GM21576 (cell line): ENCODE data around the gene ENTR1.

Source experiments
- ATAC-seq: cut with Tn5 transposase; IDR thresholded peaks from one replicate; pipeline ENCODE4 v1.9.1; 2021; ENCODE audit warnings: mild to moderate bottlenecking, moderate library complexity; ENCODE audit not compliant: unreplicated experiment

ENTR1 gene

DNA sequence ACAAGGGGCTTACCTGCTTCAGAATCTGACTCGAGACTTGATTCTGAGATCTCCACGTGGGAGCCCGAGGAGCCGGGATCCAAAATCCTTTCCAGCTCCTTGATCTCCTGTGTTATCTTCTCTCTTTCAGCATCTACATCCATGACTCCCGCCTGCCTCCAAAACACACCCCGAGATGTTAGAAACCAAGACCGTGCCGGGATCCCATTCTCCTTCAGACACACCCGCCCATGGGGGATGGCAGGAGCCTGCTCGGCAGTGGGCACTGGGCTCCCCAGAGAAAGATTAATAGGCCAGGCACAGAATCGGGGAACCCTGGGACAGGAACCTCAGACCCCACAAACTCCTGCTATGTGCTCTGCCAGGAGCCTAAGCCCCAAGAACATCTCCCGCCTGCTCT lies 12.1 kb downstream of the ENTR1 start:
- ATAC-seq, result no peak

DNA sequence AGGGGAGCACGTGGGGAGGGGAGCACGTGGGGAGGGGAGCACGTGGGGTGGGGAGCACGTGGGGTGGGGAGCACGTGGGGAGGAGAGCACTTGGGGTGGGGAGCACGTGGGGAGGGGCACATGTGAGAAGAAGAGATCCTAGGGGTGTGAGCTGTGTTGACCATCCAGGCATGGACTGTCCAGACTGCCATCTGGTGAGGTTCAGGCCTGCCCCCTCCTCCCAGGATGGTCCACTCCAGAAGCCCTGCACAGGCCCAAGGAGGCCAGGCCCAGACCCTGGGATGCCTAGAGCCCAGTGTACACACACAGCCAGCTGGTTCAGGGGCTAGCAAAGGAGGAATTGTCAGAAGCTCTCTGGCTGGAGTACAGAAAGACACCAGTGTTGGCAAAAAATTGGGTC lies 12.8 kb downstream of the ENTR1 start:
- ATAC-seq, result no peak

DNA sequence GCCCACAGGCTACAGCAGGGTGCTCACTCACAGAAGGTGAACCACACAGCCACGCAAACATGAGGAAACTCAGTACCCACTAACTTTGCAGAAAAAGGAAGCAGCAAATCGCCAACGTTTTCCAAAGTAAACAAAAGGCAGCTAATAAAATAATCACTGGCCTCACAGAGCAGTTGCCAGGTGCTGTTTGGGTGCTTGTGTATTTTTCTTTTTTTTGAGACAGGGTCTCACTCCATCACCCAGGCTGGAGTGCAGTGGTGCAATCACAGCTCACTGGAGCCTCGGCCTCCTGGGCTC lies 14.2 kb downstream of the ENTR1 start:
- no peak for ATAC-seq

DNA sequence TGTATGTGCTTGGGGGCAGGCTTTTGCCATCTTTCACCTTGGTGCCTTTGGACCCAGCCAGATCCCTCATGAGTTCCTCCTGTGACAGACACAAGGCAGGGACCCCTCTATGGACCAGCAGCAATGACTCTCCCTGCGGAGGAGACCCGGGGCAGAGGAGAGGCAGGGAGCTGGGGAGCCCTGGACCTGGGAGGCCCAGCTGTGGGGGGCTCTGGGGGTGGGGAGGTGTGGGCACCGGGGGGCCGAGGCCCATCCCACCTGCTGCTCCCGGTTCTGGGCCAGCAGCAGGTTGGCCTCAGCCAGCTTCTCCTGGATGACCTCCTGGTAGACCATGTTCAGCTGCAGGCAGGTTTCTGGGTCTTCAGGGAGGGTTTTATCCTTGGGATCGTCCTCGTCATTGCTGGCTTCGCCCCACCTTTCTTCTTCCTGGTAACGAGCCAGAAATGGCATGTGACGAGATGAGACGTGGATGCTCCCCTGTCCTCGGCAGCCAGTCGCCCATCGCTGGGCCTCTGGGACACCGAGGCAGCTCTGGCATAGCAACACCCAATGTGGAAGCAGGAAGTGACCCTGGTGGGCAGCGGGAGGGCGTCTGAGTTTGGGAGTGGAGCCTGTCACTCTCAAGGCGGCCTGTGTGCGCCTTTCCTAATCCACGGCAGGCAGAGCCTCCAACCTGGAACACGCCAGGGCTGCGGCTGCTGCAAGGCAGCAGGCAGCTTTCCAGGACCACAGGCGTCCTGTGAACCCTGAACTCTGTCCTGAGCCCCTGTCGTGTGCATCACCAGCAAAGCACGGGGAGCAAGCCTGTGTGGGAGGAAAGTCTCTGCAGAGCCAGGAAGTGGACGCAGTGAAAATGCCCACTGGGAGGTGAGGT lies 14.8 kb downstream of the ENTR1 start:
- no peak for ATAC-seq

DNA sequence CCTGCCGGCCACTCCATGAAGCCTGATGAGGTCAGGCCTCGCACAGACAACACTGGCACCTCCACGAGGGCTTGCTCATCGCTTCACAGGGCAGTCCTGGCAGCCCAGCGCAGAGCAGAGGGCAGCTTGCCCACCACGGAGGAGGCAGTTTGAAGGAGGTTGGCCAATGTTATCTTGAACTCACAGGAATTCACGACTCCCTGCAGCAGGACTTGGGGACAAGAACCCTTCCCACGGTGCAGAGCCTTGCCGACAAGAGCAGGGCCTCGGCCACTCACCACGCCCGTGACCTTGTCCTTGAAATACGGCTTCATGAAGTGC lies 15.4 kb downstream of the ENTR1 start:
- ATAC-seq, result no peak

DNA sequence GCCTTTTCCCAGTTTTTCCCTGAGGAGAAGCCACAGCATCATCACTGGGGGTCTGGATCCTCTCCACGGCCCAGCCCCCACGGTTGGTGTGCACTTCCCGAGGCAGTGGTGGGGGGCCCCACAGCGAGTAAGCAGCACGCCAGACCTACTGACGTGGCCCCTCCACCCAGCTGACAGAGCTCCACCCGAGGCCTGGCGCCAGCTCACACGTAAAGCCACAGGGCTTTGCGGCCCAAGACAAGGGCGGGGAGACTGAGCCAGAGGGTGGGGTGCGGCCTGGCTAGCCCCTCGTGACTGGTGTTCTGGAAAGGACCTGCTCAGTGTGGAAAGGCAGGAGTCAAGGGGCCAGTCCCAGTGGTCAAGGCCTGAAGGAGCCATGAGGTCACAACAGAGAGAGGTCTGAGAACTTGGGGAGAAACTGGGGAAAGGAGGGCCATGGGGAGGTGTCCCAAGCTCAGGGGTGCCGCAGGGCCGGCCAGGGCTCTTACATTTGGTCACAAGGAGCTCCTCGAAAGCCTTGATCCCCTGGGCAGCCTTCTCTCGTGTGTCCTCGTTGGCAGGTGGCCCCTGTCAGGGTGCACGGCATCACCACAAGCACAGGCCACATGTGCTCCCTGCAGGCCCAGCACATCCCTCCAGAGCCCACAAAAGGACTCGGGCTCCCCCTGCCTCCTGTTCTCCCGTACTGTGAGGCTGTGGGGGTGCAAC lies 15.9 kb downstream of the ENTR1 start:
- no peak for ATAC-seq

DNA sequence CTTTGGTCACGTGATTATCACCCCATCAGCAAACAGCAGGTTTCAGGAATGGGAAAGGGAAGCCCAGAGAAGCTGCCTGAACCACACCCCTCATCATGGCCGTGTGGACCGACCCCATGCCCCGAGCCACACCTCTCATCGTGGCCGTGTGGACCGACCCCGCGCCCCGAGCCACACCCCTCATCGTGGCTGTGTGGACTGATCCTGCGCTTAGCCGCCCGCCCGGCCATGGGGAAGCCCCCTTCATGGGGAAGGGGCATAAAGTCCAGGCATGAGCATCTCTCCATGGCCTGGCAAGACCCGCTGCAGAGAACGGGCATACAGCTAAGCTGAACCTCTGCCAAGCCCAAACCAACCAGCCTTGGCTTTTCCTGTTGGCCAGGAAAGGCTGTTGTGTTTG lies 16.9 kb downstream of the ENTR1 start:
- no peak for ATAC-seq

DNA sequence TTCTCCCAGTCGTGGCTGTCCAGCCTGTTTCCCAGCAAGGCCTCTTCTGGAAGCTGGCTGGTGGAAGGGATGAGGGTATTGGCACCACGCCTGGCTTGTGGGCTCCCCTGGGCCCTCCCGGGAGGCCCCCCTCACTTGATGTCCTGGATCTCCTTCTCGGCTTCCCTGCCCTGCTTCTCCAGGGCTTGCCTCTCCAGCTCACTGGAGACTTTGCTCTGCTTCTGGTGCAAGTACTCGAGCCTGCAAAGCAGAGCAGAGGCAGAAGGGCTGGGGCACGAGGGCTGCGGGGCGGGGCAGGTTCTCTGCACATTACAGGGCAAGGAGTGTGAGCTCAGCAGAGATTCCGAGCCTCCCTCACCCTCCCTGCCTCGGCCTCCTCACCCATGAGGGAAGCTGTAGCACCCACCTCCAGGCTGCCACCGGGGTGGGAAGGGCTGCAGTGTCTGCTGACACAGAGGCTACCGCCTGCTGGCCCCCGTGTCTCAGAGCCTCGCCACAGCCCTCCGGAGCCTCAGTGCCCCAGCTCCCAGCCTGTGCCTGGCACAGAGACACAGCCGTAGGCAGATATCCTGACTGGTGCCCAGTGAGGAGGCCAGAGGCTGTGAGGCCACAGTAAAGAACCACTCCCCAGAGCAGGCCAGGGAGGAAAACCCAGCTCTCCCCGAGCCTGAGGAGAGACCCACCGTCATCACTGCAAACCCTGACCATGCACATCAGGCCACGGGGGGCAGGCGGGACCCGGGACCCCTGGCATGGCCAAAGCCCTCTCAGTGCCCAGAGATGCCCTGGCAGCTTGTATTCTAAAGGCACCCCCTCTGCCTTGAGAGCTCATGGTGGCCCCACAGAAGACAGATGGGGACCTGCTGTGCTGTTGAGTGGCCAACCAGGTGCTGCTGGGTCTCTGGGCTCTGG lies 17.6 kb downstream of the ENTR1 start:
- no peak for ATAC-seq

DNA sequence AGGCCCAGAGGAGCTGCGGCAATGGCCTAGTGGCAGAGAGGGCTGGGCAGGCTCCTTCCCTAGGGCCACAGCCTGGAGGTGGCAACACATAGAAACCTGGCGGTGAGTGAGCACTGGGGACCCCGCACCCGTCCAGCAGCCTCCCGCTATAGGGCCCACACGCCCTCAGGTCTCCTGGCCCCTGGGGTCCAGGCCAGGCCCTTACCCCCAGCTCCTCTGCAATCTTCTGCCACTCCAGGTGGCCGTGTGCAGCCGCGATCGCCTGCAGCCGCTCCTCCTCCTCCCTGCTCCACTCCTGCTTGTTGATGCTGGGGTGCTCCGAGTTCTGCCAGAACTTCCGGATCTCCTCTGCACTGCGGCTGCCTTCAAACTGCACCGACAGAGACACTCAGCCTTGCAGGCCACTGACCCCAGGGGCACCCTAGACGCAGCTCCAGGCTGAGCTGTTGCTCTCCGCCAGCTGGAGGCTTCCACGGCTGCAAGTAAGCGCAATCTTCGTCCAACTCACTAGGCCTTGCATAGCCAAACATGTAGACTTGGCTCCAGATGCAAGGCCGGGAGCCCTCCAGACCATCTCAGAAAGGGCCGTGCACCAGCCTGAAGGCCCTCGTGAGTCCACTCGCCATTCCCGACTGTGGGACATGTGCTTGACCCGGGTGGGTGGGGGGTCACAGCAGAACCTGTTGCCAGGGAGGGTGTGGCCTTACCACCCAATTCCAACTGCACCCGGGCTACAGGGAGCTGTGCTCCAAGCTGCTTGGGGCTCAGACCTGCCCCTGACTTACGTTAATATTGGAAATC lies 18.5 kb downstream of the ENTR1 start:
- ATAC-seq, result no peak

DNA sequence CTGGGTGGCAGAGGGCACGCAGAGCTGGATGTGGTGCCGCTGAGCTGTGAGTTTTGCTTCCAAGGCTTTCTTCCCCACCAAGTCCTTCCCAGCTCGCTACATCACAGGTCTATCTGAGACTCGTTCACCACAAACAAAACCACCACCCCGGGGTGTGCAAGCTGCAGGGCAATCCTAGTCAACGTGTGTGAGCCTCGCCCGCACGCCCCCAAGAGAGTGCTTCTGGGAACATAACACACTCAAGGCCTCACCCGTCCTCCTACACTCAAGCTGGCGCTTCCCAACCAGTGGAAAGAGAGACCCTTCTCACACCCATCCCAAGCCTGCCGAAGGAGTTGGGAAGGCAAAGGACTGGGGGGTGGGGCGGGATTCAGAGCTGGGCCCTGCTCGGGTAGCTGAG lies 21.0 kb downstream of the ENTR1 start:
- no peak for ATAC-seq

DNA sequence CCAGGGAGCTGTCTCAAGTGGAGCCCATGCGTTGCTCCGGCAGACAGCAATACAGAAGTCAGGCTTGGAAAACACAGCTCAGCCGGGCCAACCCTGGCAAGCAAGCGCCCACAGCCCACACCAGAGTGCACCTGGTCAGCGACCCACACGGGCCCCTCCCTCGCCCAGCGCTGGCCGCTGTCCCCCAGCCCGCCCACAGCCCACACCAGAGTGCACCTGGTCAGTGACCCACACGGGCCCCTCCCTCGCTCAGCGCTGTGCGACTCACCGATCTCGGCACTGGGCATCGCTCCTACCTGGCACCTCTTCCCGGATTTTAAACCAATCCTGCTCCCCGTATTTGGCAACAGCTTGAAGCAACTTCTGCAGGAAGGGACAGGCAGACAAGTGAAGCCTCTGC lies 23.2 kb downstream of the ENTR1 start:
- ATAC-seq, result no peak

DNA sequence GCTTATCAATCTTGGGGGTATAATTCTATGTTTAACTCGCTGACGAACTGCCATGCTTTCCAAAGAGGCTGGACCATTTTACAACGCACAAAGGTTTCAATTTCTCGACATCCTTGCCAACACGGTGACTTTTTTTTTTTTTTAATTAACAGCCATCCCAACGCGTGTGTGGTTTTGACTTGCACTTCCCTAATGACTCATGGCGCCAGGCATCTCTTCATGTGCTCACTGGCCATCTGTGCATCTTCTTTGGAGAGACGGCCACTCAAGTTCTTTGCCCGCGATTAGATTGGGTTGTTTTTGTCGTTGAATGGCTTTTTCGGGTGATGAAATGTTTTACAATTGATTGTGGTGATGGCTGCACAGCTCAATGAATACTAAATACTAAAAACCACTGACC lies 24.4 kb downstream of the ENTR1 start:
- no peak for ATAC-seq

DNA sequence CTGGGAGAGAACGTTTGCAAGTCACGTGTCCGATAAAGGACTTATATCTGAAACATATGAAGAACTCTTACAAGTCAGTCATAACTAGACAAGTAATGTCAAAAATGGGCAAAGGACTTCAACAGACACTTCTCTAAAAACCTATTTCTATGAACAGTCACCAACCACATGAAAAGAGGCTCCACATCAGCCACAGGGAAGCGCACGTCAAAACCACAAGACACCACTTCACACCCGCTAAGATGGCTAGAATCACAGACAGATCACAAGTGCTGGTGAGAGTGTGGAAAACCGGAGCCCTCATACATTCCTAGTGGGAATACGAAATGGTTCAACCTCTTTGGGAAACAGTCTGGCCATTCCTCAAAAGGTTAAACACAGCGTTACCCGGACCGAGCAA lies 25.4 kb downstream of the ENTR1 start:
- ATAC-seq, result no peak

DNA sequence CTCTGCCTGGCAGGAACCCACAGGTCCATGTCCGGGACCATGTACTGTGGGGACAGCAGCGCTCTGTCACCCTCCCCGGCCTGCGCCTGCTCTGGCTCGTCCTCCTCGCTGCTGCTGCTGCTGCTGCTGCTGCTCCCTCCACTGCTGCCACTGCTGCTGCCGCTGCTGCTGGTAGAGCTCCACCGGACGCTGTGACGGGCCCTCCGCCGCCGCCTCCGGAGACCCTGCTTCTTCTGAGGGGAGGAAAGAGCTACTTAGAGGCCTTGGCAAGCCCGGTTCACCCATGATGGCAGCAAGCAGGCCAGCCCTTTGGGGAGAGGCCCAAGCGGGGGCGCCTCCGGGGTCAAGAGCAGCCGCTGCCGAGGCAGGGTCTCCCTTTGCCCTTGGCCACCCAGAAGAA lies 27.0 kb downstream of the ENTR1 start:
- ATAC-seq, result no peak

DNA sequence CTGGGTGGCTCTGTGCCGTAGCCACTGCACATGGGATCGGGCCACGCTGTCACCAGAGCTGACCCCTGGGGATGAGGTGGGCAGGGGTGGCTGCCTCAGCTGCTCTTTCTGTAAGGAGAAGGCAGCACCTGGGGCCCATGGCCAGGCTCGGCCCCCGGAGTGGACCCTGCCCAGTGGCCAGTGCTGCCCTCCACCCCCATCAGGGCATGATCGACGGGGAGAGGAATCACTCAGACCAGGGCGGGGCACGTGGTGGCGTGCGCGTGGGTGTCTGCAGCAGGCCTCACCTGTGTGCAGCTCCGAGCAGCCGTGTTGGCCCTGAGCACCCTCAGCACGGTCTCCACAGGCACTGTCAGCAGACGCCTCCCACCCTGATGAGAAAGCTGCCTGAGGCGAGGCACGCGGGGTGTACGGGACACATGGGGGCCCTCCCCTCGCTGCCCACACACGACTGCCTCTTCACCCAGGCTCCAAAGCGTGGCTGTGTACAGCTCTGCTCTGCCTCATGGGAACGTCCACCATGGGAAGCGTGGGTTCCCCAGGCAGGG lies 28.4 kb downstream of the ENTR1 start:
- ATAC-seq, result no peak

DNA sequence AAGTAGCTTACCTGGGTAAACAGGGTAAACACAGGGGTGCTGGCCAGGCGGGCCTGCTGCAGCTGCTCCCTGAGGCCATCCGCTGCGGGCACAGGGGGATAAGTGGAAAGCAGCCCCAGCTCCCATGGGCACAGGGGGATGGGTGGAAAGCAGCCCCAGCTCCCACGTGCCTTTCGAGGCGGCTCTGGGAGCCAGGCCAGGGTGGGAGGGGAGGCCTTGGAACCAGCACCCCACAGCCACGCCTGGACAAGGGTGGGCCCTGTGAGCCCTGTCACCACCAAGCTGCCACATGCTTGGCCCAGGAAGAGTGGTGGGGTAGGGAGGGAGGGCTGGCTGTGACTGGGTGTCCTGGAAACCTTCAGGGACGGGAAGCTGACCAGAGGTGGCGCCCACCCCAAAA lies 29.1 kb downstream of the ENTR1 start:
- ATAC-seq, result no peak

DNA sequence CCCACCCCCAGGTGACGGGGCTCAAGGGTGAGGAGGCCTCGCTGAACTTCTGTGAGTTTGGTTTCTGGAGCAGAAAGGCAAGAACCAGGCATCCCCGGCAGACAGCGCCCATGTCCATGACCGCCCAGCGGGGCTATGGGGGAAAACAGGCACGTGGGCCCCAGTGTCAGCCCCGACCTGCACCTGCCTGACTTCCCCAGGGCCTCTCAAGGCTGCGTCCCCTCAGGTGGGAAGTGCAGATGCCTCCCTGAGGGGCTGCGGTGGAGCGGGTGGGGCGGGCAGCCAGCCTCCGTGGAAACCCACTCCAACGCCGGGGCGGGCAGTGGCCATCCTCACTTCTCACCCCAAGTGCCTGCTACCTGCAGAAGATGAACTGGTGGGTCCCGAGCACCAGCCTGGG lies 30.0 kb downstream of the ENTR1 start:
- ATAC-seq, result no peak

DNA sequence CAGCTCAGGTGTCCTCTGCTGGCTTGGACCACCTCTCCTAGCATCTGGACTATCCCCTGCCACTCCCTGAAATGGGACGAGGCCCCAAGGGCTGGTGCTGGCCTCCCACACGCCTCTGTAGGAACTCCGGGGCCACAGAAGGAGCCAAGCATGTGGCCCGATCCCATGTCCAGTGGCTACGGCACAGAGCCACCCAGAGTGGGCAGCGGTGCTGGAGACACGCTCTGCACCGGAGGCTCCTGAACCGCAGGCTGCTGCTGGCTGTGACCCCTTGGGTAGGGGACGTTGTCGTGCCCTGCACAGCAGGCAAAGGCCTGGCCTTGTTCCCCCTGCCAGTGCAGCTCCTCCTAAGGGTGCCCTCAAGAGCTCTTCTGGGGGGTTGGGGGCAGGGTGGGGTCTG lies 30.5 kb downstream of the ENTR1 start:
- no peak for ATAC-seq

DNA sequence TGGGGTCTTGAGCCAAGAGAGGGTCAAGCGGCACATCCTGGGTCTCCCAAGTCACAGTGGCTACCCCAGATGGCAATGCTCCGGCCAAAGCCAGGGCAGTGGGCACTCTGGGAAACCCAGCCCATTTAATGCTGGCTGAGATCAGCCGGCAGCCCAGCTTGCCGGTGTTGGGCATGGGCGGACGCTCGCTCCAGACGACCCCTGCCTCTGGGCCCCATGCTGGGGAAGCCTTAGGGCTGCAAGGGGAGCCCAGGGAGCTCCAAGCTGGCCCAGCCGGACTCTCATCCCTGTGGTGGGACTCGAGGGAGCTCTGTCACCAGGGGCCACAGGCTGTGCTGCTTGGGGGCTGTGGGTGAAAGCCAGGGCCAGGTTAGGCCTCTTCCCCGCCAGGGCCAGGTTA lies 31.0 kb downstream of the ENTR1 start:
- no peak for ATAC-seq

DNA sequence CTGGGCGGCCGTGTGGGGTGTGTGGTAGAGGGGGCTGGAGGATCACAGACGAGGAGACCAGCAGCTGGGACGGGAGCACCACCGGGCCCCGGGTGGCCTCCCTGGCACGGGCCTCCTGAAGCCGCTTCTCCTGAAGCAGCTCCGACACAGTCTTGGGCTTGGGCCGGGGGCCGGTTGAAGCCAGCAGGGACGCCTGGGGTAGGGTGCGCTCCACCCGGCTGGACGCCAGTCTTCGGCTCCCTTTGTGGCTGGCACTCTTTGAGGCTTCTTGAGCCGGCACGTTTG lies 31.5 kb downstream of the ENTR1 start:
- no peak for ATAC-seq
